Measurements from ENCODE around the gene COG1.

COG1 gene

GRCh38 chr17:73155410-73156165 is 37.3 kb upstream of the COG1 start:
- peak overlapping the region; percentile 10 to 75 (median 51); a peak in 19 of 22 replicates for H3K4me2 ChIP-seq
- no peaks in the 10 kb centered on the region for H3K27me3 ChIP-seq

DNA sequence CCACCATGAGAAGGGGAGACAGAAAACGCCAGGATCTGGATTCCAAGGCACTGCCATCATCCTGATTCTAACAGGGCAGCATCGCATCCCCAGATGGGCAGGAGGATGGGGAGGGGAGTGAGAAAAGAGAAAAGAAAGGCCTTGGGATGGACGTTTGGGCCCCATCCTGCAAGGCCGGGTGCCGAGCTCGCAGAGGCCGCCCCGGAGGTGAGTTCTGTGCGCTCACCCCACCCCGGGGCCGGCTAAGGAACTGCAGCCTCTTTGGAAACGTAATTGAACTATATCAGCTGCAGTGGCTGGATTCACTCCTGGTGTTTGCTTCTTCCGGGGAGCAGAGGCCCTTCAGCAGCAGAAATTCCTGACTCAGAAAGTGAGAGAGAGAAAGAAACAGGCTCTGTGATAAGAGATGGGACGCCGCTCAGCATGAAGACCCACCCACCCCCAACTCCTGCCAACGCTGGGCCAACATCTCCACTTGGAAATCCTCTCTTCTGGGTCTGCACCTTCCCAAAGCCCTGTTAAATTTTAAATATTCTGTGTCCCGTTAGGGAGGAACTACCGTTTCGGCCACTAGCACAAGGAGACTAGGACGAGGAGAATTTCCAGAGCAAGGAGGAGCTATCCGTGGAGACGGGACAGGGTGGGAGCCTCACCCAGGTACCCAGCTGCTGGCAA is 36.6 kb upstream of the COG1 start:
- Histone ChIP-seq H3K9me3 (replicated peaks in 1 of 11) (peaks cover 0 to 7% (median 2%) of the 10 kb centered on the region in 11 experiments; a peak in 13 of 22 replicates), H3K36me3 (no peaks in the 10 kb centered on the region), H3K4me2 (peak overlapping the region; percentile 10 to 75 (median 51); a peak in 19 of 22 replicates), H3K9ac (no peak overlapping the region), H3K27me3 (peaks cover 0 to 7% (median 3%) of the 10 kb centered on the region in 11 experiments; a peak in 7 of 22 replicates), H3K27ac (no peak overlapping the region; a peak in 1 of 22 replicates), H3K4me1 (peaks cover 26 to 67% (median 59%) of the 10 kb centered on the region in 10 experiments), H4K20me1 (no peaks in the 10 kb centered on the region), H3K4me3 (no peak overlapping the region)
- TF ChIP-seq Cebpa-rat (IDR thresholded peaks at IDR 0.05) = no peak

More at GRCh38 chr17:73155410-73156165, 37.3 kb upstream of the COG1 start:
- TF ChIP-seq Cebpa-rat (IDR thresholded peaks at IDR 0.05) = no peak
- no peaks in the 10 kb centered on the region for H4K20me1 ChIP-seq
- H3K9ac ChIP-seq = peak overlapping the region in 1 of 11 experiments; percentile 40; a peak in 1 of 22 replicates
- no peaks in the 10 kb centered on the region for H3K36me3 ChIP-seq
- peaks cover 27 to 71% (median 64%) of the 10 kb centered on the region in 10 experiments for H3K4me1 ChIP-seq
- peaks cover 0 to 14% (median 9%) of the 10 kb centered on the region in 11 experiments; a peak in 17 of 22 replicates for H3K9me3 ChIP-seq (replicated peaks in 1 of 11)
- H3K27ac ChIP-seq = peak overlapping the region in 1 of 11 experiments; percentile 17; a peak in 3 of 22 replicates
- H3K4me3 ChIP-seq = no peak overlapping the region

GRCh38 chr17:73156887-73157520 is 35.9 kb upstream of the COG1 start:
- no peaks in the 10 kb centered on the region for H4K20me1 ChIP-seq
- peak overlapping the region in 10 of 11 experiments; percentile 18 to 75 (median 52); a peak in 15 of 22 replicates for H3K4me2 ChIP-seq
- peak overlapping the region in 2 of 11 experiments; percentile 19 to 38; a peak in 1 of 22 replicates for H3K9ac ChIP-seq
- no peak for TF ChIP-seq Cebpa-rat (IDR thresholded peaks at IDR 0.05)
- H3K9me3 ChIP-seq (replicated peaks in 1 of 11) = peaks cover 0 to 4% (median 0%) of the 10 kb centered on the region in 11 experiments; a peak in 3 of 22 replicates
- H3K4me3 ChIP-seq = no peak overlapping the region
- H3K4me1 ChIP-seq = peaks cover 19 to 60% (median 52%) of the 10 kb centered on the region in 10 experiments
- no peaks in the 10 kb centered on the region for H3K36me3 ChIP-seq
- no peak overlapping the region for H3K27ac ChIP-seq
- peaks cover 3 to 14% (median 10%) of the 10 kb centered on the region in 11 experiments; a peak in 15 of 22 replicates for H3K27me3 ChIP-seq

- no peaks in the 10 kb centered on the region for H3K36me3 ChIP-seq
- peaks cover 14 to 55% (median 48%) of the 10 kb centered on the region in 10 experiments for H3K4me1 ChIP-seq
- H3K4me3 ChIP-seq = no peak overlapping the region
- H3K9ac ChIP-seq = peak overlapping the region in 1 of 11 experiments; percentile 38; a peak in 1 of 22 replicates
- no peak for TF ChIP-seq Cebpa-rat (IDR thresholded peaks at IDR 0.05)
- no peak overlapping the region for H3K27ac ChIP-seq
- peak overlapping the region in 7 of 11 experiments; percentile 18 to 75 (median 65); a peak in 11 of 22 replicates for H3K4me2 ChIP-seq
- H3K27me3 ChIP-seq = peaks cover 8 to 19% (median 15%) of the 10 kb centered on the region in 11 experiments
- H3K9me3 ChIP-seq (replicated peaks in 1 of 11) = peaks cover 0 to 6% (median 0%) of the 10 kb centered on the region in 11 experiments; a peak in 3 of 22 replicates
- H4K20me1 ChIP-seq = no peaks in the 10 kb centered on the region
Measured at GRCh38 chr17:73157521-73157890, 35.3 kb upstream of the COG1 start.

- TF ChIP-seq Cebpa-rat (IDR thresholded peaks at IDR 0.05) = no peak
- H3K27me3 ChIP-seq = peaks cover 14 to 25% (median 21%) of the 10 kb centered on the region in 11 experiments
- no peaks in the 10 kb centered on the region for H3K36me3 ChIP-seq
- peaks cover 8 to 54% (median 43%) of the 10 kb centered on the region in 10 experiments for H3K4me1 ChIP-seq
- peaks cover 0 to 4% (median 0%) of the 10 kb centered on the region in 11 experiments; a peak in 2 of 22 replicates for H4K20me1 ChIP-seq
- no peak overlapping the region for H3K9ac ChIP-seq
- H3K4me3 ChIP-seq = no peak overlapping the region
- peaks cover 0 to 11% (median 0%) of the 10 kb centered on the region in 11 experiments; a peak in 3 of 22 replicates for H3K9me3 ChIP-seq (replicated peaks in 1 of 11)
- no peak overlapping the region for H3K27ac ChIP-seq
- H3K4me2 ChIP-seq = no peak overlapping the region
Measured at GRCh38 chr17:73158133-73158532, 34.7 kb upstream of the COG1 start.

- Histone ChIP-seq H3K27me3 (peaks cover 44 to 55% (median 51%) of the 10 kb centered on the region in 11 experiments), H4K20me1 (peaks cover 0 to 34% (median 13%) of the 10 kb centered on the region in 11 experiments; a peak in 14 of 22 replicates), H3K4me1 (peaks cover 20 to 46% (median 37%) of the 10 kb centered on the region in 10 experiments)
Measured at GRCh38 chr17:73160980-73161630, 31.8 kb upstream of the COG1 start.

DNA sequence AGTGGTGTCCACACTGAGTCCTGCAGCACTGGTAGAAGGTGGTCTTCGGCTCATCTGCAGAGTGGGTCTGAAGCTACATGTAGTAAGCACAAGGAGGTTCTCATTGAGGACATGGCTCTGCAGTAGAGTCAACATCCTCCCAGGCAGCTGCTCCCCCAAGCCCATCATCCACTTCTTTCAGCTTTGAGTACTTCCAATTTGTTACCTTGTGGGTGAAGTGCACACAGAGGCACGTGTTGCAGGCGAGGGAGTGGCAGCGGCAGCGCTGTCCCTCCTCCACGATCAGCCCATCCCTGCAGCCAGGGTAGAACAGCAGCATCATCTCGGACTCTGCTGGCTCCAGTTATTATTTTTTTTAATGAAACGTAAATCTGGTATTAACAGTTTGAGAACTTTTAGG is 29.8 kb upstream of the COG1 start:
- H3K9ac ChIP-seq = no peak overlapping the region
- H3K4me2 ChIP-seq = peak overlapping the region in 2 of 11 experiments; percentile 24 to 34; a peak in 3 of 22 replicates
- no peaks in the 10 kb centered on the region for H3K36me3 ChIP-seq
- peaks cover 0 to 38% (median 15%) of the 10 kb centered on the region in 11 experiments; a peak in 14 of 22 replicates for H4K20me1 ChIP-seq
- H3K4me3 ChIP-seq = no peak overlapping the region
- H3K27me3 ChIP-seq = peaks cover 63 to 74% (median 70%) of the 10 kb centered on the region in 11 experiments
- peaks cover 22 to 46% (median 39%) of the 10 kb centered on the region in 10 experiments for H3K4me1 ChIP-seq
- TF ChIP-seq Cebpa-rat (IDR thresholded peaks at IDR 0.05) = no peak
- H3K27ac ChIP-seq = no peak overlapping the region
- H3K9me3 ChIP-seq (replicated peaks in 1 of 11) = peaks cover 0 to 11% (median 0%) of the 10 kb centered on the region in 11 experiments; a peak in 3 of 22 replicates

More at GRCh38 chr17:73160980-73161630, 31.8 kb upstream of the COG1 start:
- H3K4me2 ChIP-seq = peak overlapping the region in 2 of 11 experiments; percentile 7 to 8; a peak in 2 of 22 replicates
- no peaks in the 10 kb centered on the region for H3K36me3 ChIP-seq
- no peak overlapping the region for H3K27ac ChIP-seq
- H3K9me3 ChIP-seq (replicated peaks in 1 of 11) = peaks cover 0 to 11% (median 0%) of the 10 kb centered on the region in 11 experiments; a peak in 3 of 22 replicates
- H3K9ac ChIP-seq = no peak overlapping the region
- H3K4me3 ChIP-seq = no peak overlapping the region
- TF ChIP-seq Cebpa-rat (IDR thresholded peaks at IDR 0.05) = no peak

Measured in BLaER1 treated with 17β-estradiol and CSF1 and Interleukin-3, amounts not matched to agents 10 nM and 100 nM (cell line).